Hematopoietic multipotent progenitor cell treated with erythropoietin and hydrocortisone succinate and interleukin-3 and kit ligand, for 17 days (in vitro differentiated cells): ENCODE data around the gene SDK1.
"Not testable (repeated sequence)": the region's sequence is repeated elsewhere in the genome, so short reads cannot be mapped to it uniquely, and the experiment has no call there.

Experiments used
- DNase-seq: peaks from one replicate; pipeline ENCODE4 v3.0.0-alpha.2; 2015; ENCODE audit warnings: low spot score

Gene SDK1

DNA sequence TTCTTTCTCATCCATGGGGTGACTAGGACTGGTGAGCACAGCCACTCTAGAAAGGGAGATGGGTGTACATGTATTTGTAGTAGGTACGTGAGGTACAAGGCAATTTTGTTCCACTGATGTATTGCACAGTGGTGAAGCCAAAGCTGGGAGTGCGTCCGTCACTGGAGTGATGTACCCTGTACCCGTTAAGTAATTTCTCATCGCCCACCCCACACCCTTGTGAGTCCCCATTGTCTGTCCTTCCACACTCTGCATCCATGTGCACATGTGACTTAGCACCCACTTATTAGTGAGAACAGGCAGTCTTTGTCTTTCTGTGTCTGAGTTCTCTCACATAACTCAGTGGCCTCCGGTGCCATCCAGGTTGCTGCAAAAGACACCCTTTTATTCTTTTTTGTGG is 658.3 kb downstream of the SDK1 start:
- DNase-seq = no peak

DNA sequence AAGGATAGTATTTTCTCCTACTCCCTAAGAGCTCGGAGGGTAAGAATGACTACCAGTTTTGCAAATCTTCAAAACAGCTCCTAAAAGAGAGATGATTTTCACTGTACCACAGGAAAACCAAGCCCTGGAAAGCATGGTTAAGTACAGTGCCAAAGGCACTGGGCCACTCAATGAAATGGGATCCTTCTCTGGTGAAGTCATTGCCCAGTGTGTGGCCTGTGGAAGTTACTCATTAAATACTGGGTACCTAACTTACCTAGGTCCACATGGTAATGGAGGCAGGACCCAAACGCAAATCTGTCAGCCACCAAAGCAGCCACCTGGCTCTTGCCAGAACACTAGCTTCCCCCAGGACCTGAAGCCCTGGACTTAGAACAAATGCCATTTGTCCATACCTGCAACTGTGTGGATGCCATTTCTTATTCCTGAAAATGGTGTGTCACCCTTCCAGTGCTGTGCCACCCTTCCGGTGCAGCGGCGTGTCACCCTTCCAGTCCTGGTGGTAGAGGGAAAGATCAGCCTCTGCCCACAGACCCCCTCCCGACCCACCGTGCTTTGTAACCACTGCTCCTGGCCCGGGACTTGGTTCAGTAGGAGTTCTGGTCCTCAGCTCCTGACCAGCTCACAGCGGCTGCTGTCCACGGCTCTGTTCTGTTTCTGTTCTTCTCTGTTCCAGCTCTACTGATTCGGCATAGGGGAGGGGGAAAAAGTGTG is 659.2 kb downstream of the SDK1 start:
- no peak for DNase-seq

DNA sequence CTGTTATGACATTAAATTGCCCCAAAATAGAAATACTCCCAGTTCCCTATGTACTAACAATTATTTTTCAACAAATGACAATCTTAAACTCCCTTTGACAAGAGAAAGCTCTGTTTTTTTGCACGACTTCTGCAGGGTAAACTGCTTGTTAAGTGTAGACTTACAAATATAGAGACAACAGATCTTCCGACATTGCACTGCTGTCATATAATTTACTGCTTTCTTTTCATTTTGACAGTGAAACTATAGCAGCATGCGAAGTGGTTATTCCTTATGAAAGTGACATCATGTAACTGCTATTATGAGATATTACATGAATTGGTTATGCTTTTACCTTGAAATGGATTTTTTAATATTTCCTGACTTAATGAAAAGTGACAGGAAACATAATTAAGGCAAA is 659.9 kb downstream of the SDK1 start:
- DNase-seq = no peak

DNA sequence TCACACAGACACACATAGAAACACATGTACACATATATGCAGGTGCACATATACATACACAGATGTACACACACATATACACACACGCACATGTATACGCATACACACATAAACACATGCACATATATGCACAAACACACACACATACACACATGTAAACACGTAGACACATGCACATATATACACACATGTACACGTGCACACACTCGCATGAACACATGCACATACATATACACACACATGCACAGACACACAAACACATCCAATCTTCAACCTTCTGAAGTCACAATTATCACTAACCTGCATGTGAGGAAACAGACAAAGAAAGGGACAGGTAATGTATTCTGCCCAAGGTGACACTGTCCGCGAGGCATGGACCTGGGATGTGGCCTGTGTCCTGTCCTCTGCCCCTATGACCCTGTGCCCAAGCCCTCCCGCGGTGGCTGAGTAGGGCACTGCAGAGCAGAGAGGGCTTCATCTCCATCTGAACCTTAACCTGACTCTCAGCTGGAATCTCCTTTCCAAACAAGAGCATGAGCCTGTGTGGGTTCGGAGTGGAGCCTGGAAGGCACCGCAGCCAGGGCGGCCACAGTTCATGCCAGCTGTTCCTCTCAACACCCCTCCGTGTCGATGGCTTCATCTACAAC is 660.9 kb downstream of the SDK1 start:
- DNase-seq = no peak

DNA sequence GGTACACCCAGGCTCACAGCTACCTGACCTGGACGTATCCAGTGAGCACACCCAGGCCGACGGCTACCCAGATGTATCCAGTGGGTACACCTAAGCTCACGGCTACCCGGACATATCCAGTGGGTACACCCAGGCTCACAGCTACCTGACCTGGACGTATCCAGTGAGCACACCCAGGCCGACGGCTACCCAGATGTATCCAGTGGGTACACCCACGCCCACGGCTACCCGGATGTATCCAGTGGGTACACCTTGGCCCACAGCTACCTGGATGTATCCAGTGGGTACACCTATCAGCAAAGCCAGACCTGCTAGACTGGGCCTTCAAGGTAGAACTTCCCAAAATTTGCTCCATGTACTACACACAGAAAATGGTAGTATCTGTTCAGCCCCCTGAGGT is 662.7 kb downstream of the SDK1 start:
- not testable (repeated sequence) for DNase-seq

DNA sequence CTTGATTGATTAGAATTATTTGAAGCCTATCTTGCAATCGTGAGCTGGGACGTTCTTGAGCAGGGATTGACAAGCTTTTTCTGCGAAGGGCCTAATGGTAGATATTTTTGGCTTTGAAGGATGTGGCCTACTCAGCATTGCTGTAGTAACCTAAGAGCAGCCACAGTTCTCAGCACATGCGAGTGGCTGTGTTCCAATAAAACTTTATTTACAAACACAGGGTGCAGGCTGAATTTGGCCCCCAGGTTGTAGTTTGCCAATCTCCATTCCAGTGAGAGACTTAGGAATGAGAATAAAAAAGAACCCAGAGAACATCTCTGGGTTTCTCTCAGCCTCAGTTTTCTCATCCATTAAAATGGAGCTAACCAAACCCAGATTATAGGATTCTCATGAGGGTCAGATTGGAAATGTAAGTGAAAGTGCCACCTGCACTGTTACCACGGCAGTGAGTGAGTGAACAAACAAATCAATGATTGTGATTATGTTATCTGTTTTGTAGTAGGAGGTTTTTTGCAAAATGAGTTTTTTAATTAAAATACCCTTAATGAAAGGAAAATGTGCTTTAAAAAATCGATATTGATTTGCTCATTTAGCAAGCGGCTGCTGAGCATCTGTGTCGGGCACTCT is 664.0 kb downstream of the SDK1 start:
- DNase-seq = no peak

DNA sequence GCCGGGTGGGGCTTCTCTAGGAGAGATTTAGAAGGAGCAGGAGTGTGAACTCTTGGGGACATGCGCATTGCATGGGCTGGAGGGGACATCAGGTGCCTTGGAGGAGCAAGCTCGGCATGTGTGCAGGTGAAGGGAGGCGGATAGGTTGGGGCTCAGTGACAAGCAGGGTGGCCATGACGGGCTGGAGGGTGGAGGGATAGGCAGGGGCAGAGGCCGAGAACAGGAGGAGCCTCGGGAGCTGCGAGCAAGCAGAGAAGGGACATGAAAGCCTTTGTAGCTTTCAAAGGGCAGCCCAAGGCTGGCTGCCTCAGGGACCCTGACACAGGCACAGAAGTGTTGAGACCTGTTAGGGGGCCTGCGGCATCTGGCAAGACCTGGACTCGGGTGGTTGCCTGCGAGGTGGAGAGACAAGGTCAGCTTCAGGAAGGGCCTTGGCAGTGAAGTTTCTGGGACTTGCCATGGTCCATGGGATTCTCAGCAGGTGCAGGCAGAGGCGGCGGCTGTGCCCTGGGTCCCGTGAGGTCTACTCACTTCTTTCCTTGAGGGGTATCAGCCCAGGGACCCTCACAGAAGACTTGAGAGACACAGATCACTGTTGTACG is 664.8 kb downstream of the SDK1 start:
- no peak for DNase-seq

DNA sequence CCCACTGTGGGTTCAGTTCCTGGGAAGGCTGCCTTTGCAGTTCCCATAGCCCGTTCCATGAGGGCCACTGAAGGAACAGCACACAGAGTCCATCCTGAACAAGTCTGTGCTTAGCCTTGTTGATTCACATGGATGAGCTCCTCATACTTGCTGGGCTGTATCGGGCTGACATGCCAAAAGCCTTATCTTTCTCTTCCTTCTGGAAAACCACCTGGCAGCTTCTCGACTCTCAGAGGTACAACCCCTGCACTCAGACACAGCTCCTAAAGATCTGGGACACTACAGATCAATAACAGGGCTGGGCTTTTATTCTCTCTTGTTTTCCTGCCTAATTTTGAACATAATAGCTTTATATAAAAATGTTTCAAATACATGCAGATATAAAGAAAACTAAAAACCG is 667.2 kb downstream of the SDK1 start:
- no peak for DNase-seq

DNA sequence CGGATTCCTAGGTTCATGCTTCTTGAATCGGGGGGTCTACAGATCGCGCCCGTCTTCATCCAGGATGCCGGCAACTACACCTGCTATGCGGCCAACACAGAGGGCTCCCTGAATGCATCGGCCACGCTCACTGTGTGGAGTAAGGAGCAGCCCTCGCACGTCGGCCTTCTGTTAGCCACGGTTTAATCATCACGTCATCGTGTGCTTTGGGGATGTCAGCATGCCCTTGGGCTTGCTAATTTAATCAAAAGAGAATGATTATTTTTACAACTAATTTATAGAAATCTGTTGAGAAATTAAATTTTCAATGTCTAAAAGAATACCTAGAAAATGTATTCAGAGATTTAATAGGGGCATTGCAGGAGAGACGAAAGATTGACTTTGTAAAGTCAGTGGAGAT is 668.2 kb downstream of the SDK1 start:
- no peak for DNase-seq

DNA sequence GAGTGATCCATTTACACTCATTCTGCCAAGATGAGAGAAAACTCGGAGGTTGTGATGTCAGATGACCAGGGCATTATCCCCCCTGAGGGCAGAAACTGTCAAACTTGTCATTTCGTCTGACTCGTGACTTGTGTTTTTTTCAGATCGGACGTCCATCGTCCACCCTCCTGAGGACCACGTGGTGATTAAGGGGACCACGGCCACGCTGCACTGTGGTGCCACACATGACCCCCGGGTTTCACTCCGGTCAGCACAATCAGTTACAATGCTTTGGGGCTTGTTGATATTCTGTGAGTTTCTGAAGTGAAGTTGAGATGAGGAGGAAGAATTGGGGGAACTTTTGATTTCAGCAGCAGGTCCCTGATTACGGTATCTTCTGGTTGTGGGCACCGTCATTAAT is 670.3 kb downstream of the SDK1 start:
- DNase-seq = no peak

DNA sequence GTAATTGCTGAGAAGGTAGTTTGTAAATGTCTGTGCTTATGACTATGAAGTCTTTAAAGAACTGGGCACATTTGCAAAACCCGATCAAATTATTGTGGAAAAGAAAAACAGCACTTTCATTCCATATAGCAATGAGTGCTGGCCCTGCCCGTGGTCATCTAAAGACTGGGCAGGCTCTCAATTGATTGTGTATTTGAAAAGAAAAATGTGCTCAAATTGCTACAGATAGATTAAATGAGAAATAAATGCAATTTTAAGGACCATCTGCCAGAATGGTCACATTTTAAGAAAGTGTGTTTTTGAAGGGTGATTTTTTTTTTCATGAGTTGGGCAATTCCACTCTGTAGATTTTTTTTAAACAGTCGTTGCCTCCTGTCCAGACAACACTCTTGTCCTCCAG is 672.2 kb downstream of the SDK1 start:
- DNase-seq = no peak

DNA sequence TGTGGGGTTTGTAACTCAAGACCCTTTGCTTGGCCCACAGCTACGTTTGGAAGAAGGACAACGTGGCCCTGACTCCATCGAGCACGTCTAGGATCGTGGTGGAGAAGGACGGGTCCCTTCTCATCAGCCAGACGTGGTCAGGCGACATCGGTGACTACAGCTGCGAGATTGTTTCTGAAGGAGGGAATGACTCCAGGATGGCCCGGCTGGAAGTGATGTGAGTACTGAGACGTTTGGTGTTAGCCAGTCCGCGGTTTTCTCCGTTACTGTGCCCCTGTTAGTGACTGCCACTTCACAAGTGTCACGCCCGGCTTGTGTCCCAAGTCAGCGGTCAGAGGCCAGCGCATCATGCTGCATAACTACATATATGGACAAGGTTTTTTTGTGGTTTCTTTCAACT is 673.3 kb downstream of the SDK1 start:
- no peak for DNase-seq

DNA sequence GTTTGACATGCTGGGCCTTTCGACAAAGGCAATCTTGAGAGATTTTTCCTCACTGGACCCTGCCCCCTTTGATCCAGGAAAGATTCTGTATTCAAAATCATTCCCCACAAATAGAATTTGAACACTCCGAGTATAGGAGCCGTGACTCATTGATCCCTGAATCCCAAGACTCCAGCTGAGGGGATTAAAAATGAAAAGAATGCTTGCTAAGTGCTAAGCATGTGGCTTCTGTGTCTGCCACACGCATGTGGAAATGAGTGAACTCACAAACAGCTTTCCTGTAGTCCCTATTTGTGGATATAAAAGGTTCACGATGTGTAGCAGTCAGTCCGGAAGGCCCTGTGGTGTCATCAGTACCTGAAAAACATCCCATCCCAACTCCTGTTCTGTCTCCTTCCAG is 674.3 kb downstream of the SDK1 start:
- no peak for DNase-seq

DNA sequence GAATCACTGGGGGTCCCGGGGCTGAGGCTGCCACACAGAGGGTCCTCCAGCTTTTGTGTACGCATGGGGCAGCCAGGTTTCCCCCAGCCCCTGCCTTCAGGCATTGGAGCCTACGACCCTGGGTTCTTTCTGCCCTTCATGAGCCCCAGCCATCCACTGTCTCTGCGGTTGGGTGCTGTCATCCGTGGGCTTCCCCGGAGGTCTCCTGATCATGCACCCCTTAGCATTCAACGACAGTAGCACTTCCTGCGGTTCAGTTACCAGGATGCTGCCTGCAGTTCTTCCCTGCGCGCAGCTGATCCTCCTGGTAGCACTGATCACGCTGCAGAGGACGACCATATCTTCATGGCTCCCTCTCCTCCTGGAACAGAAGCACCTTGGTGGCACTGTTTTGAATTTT is 676.3 kb downstream of the SDK1 start:
- no peak for DNase-seq

DNA sequence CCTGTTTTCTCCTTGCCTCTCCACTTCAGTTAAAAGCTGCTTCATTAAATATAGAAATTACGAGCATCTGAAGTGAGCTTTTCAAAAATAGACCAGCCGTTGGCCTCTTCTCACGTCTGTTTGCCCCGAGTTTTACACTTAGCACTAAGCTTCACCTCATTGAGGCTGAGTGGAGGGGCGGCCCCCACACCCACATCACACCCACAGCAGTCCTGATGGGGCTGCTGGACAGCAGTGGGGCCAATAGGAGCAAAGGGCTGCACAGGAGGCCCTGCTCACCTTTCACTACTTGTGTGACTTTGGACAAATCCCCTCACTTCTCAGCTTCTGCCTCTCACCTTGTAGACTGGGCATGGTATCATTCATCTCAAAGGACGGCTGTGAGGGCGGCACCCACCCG is 677.8 kb downstream of the SDK1 start:
- DNase-seq = no peak

DNA sequence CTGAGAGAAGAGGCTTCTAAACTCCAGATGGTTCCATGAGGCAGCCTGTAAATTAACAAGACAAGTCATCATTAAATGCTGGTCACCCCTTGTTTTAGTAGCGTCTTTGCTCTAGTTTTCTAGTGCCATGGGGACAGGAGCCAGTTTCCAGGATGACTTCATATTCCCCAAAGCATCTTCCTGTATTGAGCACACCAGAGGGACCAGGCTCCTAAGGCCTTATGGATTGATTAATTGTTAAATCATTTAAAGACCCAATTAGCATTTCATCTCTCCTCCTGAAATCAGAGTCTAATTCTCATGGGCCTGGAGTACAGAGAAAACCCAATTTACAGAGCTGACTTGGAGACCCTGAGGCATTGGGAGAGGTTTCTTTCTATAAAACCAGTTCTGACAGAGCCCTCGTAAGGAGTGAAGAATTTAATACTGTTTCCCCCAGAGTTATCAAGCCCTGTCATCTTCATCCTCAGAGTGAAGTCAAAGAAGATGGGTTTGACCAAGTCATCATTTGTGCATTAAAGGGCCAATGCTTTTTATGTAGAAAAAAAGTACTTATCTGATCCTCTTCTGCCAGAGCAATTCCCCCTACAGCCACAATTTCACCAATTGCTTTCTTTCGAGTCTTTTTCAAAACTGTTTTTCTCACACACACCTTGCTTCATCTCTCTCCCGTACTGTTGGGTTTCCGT is 678.7 kb downstream of the SDK1 start:
- DNase-seq = no peak

DNA sequence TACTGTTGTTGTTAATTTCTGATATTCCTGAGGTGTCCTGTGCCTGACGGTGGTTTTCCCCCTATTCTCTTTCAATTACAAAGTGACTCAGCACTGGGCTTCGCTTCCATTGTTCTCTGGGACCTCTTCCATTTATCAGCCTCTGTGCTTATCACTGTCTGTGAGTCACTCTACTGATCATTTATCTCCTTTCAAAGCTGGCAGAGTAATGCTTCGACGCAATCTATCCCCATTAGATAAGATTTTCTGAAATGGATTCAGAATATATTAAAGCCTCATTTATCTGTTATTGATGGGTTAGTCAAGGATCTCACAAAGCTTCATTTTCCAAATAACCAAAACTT is 679.2 kb downstream of the SDK1 start:
- no peak for DNase-seq

DNA sequence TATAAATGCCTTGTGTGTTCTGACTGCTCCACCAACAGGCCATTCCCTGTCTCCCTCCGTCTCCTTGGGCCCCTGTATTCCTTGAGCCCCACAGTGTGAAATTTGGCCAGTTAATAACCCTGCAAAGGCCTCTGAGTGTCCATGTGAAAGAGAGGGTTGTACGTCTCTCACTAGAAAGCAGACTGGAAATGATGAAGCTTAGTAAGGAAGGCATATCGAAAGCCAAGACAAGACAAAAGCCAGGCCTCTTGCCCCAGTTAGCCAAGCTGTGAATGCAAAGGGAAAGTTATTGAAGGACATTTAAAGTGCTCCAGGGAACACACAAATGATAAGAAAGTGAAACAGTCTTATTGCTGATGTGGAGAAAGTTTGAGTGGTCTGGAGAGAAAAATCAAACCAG is 680.2 kb downstream of the SDK1 start:
- no peak for DNase-seq

DNA sequence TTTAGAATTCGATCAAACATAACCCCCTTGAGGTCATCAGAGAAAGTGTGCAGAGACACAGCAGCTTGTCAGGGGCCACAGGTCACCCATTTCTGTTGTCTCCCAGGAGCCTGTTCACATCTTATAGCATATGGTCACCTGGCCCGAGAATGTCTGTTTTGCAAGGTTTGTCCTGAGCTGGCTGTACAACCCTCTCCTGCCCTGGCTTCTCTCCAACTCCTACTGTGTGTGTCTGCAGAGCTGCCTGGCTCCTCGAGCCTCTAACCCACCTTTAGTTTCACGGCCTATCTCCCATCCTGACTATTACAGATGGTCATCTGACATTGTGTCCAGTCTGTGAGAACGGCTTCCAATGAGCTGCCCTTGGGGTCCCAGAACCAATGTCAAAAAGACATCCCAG is 683.4 kb downstream of the SDK1 start:
- DNase-seq = no peak

DNA sequence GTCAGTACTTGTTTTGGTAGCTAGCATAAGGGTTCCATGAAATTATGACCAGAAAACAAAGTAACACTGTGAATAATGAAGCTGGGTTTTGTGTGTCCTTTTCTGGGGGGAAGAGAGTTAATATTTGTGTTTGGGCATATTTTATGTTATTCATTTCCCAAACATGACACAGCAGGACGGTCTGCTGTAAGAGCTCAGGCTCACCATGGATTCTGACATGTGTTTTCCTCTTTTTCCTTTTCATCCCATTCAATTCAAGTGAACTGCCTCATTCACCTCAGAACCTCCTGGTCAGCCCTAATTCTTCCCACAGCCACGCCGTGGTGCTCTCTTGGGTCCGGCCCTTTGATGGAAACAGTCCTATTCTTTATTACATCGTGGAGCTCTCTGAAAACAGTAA is 685.9 kb downstream of the SDK1 start:
- no peak for DNase-seq

DNA sequence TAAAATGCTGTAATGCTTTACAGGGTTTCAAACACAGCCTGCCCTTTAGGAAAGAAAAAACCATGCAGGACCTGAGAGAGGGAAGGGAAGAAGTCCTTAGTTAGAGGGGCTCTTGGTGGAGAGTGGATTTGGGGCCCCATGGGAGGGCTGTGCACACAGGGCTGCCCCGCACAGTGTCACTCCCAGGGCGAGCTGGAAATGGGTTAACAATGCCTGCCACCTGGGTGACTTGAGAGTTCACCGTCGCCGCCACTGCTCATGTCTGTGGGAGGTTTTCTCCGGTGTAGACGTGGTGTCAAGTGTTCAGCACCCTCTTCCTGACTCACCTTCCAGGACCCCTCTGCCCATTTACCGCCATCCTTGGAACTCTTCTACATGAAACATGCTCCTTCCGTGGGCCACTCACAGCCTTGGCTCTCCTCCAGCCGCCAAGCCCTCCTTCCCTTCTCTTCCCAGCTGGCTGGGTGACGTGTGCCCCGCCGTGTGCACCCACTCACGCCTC is 686.4 kb downstream of the SDK1 start:
- no peak for DNase-seq

DNA sequence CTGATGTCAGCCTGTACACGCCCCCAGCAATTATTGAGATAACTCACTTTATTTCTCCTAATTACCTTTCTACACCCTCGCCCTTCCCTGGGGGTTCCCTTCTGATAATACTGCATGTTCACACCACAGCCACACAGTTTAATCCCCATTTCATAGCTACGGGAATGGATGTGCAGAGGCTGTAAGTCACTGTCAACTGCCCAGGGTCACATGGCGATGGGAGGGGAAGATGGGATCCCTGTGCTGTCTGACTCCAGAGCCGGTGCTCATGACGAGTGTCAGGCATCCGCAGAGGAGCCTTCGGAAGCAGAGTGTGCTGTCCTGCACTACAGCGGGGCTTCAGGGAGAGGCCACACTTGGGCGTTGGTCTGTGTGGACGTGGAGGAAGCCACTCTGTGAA is 688.7 kb downstream of the SDK1 start:
- no peak for DNase-seq
